ENCODE data around the gene KRT85.
A peak's percentile ranks its signal among the peaks of the same experiment; 100 is the strongest.

KRT85 gene

DNA sequence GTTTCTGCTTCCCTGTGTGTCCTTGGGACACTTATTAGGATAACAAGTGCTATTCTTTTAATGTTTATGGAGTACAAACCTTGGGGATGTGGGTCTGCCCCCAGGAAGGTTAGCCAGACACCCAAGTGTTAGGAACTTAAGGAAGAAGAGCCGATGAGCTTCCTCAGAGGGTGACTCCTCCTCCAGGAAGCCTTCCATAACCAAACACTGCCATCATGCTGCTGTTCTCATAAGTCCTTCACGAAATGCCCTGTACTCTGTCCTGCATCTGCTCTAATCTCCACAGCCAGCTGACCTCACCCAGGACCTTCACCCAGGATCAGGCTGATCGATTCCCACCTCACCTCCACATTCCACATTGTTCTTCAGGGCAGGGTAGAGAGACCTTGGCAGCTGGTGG lies 1.2 kb upstream of the KRT85 start:
- TF ChIP-seq POLR2A (IDR thresholded peaks at IDR 0.05; ENCODE audit: low read length) (no peak), GATA1 (IDR thresholded peaks at IDR 0.05; ENCODE audit: low read depth, low read length) (no peak)
- DNase-seq, result no peak

DNA sequence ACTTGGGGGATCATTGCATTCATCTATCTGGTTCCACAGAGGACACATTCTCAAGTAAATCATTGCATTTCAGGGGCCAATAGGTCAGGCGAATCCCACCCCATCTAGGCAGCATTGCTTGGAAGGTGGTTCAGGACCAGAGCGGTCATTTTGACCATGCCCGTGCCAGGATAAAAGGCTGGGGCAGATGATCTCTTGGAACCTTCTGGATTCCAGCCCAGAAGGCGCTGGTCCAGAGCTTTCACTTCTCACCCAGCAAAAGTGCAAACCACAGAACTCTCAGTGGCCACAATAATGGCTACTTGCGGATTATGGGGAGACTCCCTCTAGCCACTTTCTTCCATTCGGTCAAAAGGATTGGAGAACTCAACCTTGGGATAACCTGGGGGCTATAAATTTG lies 595 bp upstream of the KRT85 start:
- no peak for DNase-seq
- TF ChIP-seq GATA1 (IDR thresholded peaks at IDR 0.05; ENCODE audit: low read depth, low read length), result no peak

DNA sequence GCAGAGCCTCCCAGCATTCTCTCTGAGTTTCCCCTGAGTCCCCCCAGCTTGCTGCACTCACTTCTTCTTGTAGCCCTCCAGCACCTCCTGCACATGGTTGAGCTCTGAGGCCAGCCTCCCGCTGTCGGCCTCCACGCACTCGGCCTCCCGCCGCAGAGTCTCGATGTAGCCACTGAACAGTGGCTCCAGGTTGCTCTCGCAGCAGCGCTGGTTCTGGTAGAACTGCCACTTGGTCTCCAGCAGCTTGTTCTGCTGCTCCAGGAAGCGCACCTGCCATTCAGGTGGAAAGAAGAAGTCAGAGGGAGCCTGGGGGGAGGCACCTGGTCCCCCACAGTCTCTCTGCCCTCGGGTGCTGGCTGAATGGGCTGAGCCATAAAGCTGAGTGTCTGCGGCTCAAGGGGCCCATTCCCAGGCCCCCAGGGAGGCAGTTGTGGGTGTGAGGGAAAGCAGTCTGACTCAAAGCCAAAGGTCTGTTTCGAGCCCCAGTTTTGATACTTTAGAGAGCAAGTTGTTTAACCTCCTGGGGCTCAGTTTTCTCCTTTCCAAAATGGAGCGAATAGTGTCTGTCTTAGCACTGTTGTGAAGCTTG lies 2.3 kb downstream of the KRT85 start:
- no peak for TF ChIP-seq GATA1 (IDR thresholded peaks at IDR 0.05; ENCODE audit: low read depth, low read length)
- TF ChIP-seq POLR2A (IDR thresholded peaks at IDR 0.05; ENCODE audit: low read length), result no peak
- no peak for DNase-seq

DNA sequence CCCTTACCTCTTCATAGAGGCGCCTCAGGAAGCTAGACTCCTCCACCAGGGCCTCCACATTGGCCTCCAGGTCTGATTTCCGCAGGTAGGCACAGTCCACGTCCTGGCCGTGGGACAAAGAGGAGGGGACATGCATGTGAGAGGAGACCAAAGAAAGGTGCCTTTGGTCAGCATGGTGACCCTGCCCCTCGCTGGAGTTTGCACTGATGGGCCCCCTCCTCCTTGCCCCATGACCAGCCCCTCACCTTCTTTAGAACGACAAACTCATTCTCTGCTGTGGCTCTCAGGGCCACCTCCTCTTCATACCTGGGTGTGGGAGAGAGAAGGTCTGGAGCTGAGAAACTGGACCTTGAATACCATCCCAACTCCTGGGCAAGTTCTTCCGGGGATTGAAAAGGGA lies 3.2 kb downstream of the KRT85 start:
- TF ChIP-seq POLR2A (IDR thresholded peaks at IDR 0.05; ENCODE audit: low read length) (no peak), GATA1 (IDR thresholded peaks at IDR 0.05; ENCODE audit: low read depth, low read length) (no peak)
- no peak for DNase-seq

DNA sequence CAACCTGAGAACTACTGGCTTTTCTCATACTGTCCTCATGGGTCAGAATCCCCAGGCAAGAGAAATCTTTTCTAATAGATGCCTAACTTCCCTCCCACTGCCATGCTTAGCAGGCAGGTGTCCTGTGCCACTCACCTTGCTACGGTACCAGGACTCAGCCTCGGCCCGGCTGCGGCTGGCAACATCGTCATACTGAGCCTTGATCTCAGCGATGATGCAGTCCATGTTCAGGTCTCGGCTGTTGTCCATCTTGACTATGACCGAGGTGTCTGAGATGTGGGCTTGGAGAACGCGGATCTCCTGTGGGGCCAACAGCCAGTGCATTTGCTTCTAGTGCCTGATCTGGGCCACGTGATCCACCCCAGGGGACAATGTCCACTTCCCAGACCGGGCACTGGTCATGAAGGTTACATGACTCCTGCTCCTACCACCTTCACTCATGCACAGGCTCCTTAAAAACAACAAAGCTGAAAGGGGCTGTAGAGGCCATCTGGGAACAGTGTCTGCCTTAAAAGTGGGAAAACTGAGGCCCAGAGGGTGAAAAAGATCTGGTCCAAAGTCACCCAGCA lies 4.1 kb downstream of the KRT85 start:
- no peak for TF ChIP-seq GATA1 (IDR thresholded peaks at IDR 0.05; ENCODE audit: low read depth, low read length)
- no peak for TF ChIP-seq POLR2A (IDR thresholded peaks at IDR 0.05; ENCODE audit: low read length)

DNA sequence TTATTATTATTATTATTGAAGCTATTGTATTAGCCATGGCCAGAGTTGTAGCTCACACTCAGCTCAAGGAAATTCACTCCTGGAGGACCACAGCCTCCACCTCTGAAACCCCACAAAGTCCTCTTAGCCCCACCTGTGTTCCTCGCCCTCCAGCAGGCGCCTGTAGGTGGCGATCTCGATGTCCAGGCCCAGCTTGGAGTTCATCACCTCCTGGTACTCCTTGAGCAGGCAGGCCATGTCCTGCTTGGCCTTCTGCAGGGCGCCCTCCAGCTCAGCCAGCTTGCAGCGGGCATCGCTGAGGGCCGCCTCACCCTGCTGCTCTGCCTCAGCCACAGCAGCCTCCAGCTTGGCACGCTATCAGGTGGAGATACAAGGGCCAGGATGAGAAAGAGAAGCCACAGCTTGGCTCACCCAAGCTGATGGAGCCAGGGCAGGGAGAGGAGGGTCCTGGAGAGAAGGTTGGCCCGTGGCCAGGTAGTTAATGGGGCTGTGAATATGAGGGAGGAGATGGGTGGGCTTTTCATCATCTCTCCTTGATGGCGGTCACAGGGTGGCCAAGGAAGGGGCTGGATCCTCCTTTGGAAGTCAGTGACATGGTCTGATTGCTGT lies 5.1 kb downstream of the KRT85 start:
- DNase-seq, result peak; percentile 6 to 14
- no peak for TF ChIP-seq GATA1 (IDR thresholded peaks at IDR 0.05; ENCODE audit: low read depth, low read length)
- TF ChIP-seq POLR2A (IDR thresholded peaks at IDR 0.05; ENCODE audit: low read length), result no peak

More for the DNA sequence above, 4.1 kb downstream of the KRT85 start:
- DNase-seq, result no peak

DNA sequence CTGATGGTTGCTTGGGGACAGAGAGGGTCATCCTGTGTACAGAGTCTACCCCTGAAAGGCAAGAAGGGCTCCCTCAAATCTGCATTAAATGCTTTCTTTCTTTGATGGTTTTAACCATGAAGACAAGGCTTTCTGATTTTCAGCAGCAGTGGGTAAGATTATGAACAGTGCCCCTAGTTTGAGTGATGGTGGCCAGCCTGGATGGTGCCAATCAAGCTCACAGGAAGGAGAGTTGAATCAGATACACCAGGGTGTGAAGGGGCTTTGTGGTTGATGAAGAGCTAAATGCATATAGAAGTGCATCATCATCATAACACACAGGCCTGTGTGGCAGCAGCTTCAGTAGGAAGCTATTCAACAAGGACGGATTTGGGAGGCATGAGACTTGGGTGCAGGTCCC lies 5.7 kb downstream of the KRT85 start:
- DNase-seq, result no peak
- TF ChIP-seq GATA1 (IDR thresholded peaks at IDR 0.05; ENCODE audit: low read depth, low read length), result no peak
- TF ChIP-seq POLR2A (IDR thresholded peaks at IDR 0.05; ENCODE audit: low read length), result no peak

DNA sequence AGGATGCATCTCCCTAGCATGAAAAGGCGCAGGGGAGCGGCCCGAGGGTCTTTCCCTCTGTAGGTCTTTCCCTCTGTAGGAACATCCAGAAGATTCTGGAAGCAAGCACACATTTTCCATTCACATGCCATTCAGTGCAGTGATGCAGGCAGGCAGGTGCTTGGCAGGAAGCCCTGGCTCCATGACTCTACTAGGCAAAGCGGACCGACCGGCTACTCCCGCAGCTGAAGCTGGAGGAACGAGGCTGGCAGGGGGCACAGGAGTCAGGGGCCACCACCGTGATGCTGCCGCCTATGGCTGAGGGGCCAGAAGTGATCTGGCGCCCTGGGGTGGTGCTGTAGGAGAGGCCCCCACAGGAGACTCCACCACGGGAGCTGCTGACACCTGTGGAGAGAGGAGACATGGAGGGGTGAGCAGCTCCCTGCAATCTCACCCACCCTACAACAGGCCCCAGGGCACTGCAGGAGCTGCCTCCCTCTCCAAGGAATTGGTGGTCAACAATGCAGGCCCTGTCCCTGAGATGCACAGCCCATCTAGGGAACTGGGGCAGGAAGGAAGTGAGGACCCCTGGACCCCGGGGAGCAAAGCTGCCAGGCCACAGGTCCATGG lies 6.5 kb downstream of the KRT85 start:
- no peak for DNase-seq
- no peak for TF ChIP-seq GATA1 (IDR thresholded peaks at IDR 0.05; ENCODE audit: low read depth, low read length)
- TF ChIP-seq POLR2A (IDR thresholded peaks at IDR 0.05; ENCODE audit: low read length), result no peak

DNA sequence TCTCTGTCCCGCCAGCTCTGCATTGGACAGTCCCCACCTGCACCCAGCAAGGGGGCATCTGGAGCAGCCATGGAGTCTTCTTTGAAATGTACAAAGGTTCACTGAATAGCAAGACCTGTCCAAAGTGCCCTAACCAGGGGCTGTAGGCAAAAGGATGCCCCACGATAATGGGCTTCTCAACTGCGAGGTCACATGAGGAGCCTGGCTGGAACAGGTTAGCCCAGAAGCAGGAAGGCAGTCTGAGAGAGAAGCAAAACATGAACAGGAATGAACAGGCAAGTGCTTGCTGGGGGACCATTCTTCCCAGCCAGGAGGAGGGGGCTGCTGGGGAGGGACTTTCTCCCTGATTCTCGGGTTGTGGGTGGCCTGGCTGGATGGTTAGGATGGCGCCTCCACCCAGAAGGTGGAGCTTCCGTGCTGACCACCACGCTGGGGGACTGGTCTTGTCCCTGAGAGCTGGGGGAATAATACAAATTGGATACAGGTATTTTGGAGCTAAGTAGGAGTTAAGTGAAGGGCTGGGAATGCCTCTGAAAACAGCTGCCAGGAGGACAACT lies 7.1 kb downstream of the KRT85 start:
- TF ChIP-seq POLR2A (IDR thresholded peaks at IDR 0.05; ENCODE audit: low read length), result no peak
- TF ChIP-seq GATA1 (IDR thresholded peaks at IDR 0.05; ENCODE audit: low read depth, low read length), result no peak
- DNase-seq, result no peak

DNA sequence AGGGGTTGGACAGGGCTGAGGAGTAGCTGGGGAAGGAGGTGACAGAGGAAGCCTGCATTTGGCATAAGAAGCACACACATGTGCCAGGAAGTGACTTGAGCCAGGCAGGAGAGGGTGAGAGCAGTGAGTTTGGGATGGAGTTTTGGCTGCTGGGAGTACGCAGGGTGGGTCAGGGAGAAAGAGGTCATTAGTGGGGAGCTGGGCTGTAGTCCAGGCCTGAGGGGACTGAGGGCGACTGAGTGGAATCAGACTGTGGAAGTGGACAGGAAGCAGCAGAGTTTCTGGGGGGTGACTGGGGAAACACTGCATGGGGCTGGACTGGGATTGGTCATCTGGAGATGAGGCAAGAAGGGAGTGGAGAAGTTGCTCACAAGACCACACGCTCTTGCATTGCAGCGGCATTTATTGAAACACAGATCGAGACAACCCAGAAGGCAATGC lies 7.6 kb downstream of the KRT85 start:
- no peak for DNase-seq
- TF ChIP-seq POLR2A (IDR thresholded peaks at IDR 0.05; ENCODE audit: low read length) (no peak), GATA1 (IDR thresholded peaks at IDR 0.05; ENCODE audit: low read depth, low read length) (no peak)

DNA sequence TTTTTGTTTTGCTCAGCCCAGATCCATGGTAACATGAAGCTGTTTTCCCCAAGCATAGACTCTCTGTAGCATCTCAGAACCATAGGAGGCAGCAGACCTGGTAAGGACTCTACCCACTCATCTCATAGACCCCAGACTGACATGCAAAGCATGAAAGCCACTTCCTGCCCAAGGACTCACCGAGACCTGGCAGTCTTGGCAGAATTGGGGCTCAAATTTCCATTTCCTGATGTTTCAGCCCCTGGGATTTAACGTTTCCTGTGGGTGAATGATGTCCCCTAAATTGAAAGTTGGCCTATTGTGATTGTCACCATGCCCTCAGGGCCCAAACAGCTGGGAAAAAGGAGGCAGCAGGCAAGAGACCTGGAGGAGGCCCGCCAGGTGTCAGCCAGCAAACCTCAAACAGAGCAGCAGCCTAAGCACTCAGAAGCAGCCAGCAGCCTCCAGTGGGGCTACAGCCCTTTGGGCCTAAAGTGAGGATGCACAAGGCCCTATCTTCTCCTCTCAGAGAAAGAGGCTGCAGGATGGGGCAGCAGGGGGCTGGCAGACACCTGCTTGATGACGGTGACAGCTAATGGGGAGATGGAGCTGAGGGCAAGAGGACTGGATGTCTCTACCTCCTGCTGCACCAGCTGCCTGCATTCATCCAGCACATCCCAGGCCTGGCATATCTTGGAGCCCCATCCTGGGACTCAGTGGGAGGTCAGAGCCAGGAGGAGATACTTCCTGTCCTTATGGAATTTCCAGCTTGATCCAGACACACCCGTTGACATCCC lies 8.5 kb downstream of the KRT85 start:
- TF ChIP-seq GATA1 (IDR thresholded peaks at IDR 0.05; ENCODE audit: low read depth, low read length) (no peak), POLR2A (IDR thresholded peaks at IDR 0.05; ENCODE audit: low read length) (no peak)
- DNase-seq, result no peak

DNA sequence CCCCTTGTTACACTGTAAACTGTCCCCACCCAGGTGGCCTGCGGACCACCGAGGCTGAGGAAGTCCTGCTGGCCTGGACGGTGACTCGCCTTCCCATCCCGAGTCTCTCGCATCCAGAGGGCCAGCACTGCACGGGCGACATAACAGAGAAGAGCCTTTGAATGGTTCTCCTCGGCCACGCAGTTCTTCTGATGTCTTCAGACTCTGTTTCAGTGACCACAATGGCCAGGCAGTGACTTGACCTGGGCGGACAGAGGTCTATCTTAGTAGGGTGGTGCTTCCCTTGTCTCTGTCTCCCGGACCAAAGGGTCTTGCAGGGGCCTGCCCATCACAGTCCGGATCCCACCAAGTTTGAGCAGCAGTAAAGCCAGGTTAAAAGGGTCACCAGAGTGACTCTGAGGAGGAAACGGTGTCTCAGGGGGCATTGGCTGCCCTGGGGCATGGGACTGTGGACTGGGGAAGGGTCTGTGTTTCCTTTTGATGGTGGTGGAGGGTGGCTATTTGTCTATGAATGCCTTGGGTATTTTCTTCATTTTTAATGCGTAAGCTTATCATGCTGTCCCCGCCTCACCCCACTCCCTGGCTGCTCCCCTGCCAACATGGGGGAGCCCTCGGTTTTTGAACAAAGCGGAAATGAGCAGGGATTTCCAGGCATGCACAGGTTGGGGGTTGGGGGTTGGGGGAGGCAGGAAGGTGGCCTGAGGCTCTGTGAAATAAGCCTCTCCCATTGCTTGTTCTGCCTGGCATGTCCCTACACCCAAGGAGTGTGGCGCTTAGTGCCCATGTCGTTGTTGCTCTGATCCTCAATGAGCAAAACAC lies 10.3 kb downstream of the KRT85 start:
- TF ChIP-seq POLR2A (IDR thresholded peaks at IDR 0.05; ENCODE audit: low read length) (no peak), GATA1 (IDR thresholded peaks at IDR 0.05; ENCODE audit: low read depth, low read length) (no peak)
- no peak for DNase-seq
